Left kidney (tissue), 2 donors: ENCODE data around the gene DMPK. TPM values are rescaled to one million over a fixed set of nuclear protein-coding genes. Genes with fewer than 3 reads are reported as not detected.
A peak's percentile ranks its signal among the peaks of the same experiment; 100 is the strongest.
"Not testable (repeated sequence)": the region's sequence is repeated elsewhere in the genome, so short reads cannot be mapped to it uniquely, and the experiment has no call there.

Experiments
- DNase-seq: peaks from one replicate; pipeline ENCODE4 v3.0.0-alpha.2; 2013
- polyA plus RNA-seq: library from polyadenylated mRNA; unstranded; fragments of 120-200 nt; gene quantifications from one replicate; pipeline ENCODE4 v1.2.1, GENCODE V29; 2013; ENCODE audit not compliant: insufficient read length

The DMPK gene
- polyA plus RNA-seq, 1 donor, result 71.9 TPM

DNA sequence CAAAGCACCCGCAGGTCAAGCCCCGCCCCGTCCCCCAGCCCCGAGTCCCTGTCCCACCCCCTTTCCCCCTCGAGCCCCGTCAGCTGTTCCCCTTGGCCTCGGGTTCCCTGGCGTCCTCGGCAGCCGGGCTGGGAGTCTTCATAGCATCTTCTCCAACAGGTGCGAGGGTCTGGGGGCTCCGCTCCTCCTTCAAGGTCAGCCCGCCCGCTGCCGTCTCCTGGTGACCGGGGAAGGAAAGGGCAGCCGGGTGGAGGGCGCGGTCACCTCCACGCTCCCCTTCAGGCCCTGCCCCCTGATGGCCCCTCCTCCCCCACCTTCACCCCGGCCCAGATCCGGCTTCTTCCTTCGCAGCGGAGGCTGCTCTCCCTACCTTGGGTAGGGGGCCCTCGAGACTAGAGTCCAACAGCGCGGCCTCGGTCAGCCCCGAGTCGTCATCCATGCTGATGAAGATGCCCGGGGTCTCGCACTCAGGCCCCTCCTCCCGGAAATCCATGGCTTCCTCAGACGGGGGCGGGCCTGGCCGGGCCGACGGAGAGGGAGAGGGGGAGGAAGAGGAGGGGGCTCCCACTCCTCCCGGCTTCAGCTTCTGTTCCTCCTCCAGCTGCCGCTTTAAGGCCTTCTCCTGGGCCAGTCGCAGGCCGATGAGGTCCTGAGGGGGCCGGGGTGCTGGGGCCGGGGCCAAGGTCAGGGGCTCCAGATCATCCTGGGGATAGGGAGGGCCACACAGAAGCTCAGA, 33.4 kb upstream of the DMPK start:
- peak; percentile 78 for DNase-seq

DNA sequence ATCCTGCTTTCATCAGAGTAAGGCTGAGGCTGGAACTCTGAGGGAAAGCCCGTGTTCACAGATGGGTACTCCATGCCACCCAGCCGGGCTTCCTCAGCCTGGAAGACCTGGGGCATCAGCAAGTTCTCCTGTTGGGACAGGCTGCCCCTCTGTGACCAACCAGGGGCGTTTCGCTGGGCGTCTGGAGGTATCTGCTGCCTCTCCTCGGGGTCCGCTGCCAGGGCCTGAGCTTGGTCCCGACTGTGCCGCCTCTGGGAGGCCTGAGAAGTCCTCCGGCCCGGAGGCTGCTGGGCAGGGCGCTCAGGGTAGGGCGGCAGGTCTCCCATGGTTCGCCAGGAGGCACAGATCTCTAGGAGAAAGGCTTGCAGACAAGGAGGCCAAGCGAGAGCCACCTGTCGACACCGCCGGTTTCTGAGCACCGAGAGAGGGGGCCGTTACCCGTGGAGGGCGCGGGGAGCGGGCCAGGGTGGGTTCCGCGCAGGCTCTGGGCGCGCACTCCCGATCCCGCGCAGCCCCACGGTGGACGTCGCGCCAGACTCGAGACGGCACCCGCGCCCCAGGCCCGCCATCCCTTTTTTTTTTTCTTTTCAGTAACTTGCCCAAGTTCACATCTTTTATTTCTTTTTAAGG, 32.7 kb upstream of the DMPK start, which contains the start of gene RSPH6A:
RSPH6A (minus strand) TSS at position 458 of the 630 bp plus-strand sequence; CDS start at position 326, 132 bp downstream.
- no peak for DNase-seq

DNA sequence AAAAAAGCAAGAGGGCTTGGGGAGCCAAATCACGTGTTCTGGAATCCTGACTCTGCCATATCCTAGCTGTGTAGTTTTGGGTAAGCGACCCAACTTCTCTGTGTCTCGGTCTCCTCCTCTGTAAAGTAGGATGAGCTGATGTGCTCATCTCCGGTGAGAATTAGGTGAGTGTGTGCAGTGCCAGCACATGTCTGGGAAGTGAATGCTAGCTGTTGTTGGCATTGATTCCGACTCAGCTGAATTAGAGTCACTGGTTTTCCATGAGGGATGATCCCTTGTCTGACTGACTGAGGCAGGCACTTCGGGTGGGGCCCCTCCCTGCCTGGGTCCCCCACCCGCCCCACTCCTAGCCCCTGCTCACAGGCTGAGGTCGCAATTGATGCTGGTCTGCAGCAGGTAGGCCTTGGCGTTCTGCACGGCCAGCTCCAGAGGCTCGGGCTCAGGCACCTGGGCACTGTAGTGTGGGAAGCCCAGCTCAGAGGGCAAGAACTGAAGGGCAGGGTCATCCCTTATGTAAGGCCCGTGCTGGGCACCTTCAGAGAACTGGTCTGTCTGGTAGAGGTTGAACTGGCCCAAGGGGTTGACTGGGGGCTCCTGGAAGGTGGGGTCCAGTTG, 32.0 kb upstream of the DMPK start:
- DNase-seq, result no peak

DNA sequence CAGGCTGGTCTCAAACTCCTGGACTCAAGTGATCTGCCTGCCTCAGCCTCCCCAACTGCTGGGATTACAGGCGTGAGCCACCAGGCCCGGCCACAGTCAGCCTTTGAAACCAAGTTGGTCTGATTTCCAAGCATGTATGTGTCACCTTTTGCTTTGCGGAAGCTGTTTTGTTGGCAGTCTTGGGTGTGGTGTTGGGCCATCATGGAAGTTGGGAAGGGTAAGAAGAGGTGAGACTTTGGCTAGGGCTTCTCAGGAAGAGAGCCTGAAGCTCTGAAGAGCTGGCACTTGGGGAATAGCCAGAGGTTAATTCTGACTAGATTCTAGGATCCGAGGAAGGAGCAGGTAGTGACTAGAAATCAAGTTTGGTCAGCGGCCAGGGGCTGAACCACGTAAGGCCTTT, 30.0 kb upstream of the DMPK start:
- no peak for DNase-seq

DNA sequence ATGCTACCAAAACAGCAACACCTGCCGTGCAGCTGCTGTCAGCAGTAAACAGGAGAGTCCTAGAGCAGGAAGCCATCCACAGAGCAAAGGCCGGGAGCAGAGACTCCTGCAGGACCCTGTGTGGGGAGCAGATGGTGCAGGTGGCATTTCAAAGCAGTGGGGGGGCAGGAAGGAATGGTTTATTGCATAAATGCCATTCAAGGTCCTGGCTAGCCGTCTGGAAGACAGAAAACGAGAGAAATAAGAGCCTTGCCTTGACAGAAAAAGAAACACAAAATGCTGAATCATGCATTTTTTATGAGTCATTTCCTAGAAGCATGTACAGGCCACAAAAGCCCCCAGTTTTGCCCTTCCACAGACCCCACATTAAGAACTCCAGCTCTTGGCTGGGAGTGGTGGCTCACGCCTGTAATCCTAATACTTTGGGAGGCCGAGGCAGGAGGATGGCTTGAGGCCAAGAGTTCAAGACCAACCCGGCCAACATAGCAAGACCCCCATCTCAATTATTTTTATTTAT, 27.4 kb upstream of the DMPK start:
- no peak for DNase-seq

DNA sequence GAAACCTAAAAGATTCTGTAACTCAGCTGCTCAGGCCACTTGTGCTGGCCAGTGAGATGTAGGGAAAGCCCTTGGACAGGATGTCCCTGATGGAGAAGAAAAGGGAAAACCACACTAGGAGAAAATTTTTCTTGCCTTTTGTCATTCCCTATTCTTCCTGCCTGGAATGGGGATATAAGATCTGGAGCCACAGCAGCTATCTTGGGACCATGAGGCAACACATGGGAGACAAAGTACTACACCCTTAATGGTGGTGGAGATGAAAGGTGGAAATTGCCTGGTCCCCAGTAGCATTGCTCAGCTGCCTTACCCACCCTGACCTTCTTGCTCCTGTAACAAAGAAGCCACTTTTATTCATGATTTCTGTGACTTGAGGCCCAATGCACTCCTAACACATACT, 23.4 kb upstream of the DMPK start:
- DNase-seq, result no peak

DNA sequence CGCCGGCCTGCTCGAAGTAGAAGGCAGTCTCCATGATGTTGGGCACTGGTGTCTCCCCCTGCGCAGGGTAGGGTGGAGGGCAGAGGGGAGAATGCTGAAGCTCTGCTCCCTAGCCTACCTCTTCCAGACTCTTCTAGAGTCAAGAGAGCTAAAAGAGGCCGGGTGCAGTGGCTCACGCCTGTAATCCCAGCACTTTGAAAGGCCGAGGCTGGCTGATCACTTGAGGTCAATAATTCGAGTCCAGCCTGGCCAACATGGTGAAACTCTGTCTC, 22.6 kb upstream of the DMPK start:
- no peak for DNase-seq

DNA sequence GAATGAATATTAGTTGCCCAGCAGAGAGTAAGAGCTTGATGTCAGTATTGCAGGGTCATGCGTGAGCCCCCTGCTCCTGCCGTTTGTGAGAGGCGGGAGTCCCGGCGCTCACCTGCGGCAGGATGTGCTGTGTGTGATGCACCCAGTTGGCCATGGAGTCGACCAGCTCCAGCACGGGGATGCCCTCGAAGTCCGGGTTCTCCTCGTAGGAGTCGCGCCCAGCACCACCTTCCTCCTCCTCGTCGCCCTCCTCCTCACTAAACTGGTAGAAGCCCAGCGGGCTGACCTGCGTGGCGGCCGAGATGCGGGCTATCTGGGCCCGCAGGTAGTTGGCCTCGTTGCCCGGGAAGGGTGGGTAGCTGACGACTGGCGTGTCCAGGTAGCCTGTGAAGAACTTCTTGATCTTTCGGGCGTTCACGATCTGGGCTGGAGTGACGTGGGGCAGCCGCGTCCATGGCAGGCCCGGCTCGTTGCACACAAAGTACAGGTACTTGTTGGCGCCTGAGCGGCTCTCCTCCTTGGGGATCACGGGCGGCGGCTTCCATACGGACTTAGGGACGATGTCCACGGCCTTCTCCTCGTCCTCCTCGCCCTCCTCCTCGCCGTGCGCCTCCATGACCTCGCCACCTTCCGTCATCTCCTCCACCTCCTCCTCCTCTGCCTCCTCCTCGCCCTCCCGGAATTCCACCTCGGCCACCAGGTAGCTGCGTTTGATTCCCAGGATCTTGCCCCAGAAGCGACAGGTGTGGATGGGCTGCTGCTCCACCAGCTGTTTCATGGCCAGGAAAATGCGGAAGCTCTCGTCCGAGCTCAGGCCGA, 22.1 kb upstream of the DMPK start:
- DNase-seq, result no peak

DNA sequence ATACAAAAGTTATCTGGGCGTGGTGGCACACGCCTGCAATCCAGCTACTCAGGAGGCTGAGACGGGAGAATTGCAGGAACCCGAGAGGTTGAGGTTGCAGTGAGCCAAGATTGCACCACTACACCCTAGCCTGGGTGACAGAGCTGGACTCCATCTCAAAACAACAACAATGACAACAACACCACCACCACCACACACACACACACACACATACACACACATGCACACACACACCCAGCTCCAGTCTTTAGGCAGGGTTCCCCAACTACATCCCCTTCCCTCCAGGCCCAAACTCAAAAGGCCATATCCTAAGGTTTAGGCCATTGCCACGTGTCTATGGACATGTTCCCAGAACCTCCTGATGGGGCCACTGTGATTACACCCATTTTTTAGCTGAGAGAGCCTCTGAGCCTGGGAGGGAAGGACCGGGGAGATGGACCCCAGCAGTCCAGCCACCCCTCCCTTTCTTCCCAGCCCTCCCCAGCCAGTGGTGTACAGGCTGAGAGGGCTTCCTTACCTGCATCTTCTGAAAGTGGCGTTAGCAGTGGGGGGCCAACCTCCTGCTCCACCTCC, 19.4 kb upstream of the DMPK start:
- DNase-seq, result no peak

DNA sequence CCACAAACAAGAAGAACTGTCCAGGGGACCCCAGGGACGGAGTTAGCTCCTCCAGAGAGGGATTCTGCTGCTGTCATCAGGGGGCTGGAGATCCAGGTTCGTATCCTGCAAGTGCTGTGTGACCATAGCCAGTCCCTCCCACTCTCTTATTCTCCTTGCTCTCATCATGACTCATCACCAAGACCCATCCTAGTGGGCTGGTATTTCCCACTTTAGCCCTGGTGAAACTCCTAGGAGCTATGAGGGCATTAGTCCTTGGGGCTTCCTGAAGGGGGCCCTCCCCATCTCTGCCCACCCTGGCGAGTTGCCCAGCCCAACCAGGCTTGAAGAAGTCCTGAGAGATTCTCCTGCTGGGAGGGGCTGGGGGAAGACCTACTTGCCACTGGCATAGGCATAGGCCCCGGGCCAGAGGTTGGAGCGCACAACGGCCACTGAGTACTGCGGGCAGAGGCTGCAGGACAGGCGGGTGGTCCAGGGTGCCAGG, 17.8 kb upstream of the DMPK start:
- no peak for DNase-seq

DNA sequence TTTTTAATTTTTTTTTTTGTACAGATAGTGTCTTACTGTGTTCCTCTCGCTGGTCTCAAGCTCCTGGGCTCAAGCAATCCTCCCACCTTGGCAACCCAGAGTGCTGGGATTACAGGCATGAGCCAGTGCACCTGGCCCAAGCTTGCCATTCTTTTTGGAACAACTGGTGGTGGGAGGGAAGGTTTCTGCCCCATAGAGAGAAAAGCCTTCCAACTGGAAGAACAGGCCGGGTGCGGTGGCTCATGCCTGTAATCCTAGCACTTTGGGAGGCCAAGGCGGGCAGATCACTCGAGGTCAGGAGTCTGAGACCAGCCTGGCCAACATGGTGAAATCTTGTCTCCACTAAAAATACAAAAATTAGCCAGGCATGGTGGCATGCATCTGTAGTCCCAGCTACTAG, 17.3 kb upstream of the DMPK start:
- not testable (repeated sequence) for DNase-seq

DNA sequence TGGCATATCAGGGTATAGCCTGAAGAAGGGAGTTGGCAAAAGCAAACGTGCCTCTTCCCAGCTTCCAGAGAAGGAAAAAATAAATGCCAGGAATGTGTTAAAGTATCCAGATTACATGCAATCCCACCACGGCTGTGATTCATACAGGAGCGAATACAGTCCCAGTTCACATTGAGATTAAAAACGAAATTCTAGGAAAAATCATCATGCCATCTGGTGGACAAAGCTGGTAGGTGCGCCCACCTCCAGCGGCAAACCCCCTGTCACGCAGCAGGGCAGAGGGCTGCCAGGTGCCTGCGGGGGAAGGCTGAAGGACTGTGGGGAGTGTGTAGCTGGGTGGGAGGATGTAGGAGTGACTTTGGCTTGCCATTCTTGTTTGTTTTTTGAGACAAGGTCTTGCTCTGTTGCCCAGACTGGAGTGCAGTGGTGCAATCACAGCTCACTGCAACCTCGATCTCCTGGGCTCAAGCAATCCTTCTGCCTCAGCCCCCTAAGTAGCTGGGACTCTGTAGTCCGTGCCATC, 16.8 kb upstream of the DMPK start:
- DNase-seq, result peak; percentile 77

DNA sequence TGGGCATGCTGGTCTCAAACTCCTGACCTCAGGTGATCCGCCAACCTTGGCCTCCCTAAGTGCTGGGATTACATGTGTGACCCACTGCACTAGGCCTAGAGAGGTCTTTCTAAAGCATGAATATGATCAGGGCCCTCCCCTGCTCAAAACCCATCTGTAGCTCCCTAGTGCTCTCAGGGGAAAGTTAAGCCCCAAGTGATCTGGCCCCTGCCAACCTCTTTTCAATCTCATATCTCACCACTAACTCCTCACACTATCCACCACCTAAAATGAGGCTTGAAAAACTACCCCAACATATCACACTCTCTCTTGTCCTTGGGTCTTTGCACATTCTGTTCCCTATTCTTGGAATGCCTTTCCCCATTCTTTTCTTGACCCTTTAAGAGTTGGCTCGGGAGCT, 12.3 kb upstream of the DMPK start:
- no peak for DNase-seq

DNA sequence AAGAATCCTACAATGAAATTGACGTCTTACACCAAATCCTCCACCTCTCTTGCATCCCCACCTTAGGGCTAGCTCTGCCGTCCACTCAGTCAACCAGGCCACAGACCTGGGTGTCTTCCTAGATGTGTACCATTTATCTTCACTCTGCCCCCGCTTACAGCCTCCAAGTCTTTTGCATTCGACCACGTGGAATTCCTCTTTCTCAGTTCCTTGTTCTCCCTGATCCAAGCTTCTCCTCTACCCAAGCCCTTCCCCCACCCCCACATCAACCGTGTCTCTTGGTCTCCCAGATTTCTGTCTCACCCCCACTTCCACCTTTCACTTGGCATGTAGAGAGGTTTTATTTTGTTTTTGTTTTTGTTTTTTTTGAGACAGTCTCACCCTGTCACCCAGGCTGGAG, 11.6 kb upstream of the DMPK start:
- DNase-seq, result no peak

DNA sequence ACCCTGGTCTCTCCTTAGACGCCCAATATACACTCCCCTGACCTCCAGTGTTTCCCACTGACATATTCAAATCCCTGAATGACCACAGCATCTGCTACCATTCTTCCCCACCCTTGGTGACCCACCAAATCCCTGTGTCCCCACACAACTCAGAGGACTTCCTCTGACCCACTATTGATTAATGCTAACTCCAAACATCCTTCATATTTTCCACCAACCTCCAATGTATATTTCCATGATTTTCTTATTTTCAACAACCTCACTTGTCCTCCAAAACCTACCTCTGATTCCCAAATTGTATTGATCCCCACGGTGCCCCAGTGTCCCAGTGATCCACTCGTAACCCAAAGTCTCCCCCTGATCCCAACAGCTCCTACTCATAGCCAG, 10.9 kb upstream of the DMPK start:
- no peak for DNase-seq

DNA sequence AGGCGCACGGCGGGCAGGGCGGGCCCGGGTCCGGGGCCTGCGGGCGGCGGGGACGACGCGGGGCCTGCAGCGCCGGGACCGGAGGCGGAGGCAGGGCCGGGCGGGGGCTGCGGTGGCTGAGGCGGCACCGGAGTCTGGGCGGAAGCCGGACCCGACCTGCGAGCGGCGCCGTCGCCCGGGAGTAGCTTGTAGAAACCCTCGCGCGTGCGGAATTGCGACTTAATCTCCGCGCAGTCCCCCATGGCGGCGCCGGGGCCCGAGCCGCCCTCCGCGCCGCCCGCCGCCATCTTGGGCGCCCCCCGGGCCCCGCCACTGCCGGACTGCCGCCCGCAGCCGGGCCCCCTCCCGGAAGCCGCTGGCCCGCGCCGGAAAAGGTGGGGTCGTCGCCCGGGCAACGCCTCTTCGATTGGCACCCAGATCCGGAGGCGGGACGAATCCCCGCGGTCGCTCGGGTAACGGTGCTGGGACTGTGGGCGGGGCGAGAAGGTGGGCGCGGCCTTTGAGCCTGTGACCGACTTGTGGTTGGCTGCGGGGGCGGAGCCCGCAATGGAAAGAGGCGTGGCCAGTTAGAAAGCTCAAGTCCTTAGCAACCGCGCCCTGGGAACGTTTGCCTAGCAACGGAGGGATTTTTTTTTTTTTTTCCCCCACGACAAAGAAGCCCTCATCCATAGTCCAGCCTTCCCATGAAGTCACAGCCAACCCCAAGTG, 10.3 kb upstream of the DMPK start, which contains the start of gene DMWD:
DMWD (minus strand) TSS at position 376 of the 708 bp plus-strand sequence; CDS start at position 287, 89 bp downstream.
- DNase-seq, result peak; percentile 99

DNA sequence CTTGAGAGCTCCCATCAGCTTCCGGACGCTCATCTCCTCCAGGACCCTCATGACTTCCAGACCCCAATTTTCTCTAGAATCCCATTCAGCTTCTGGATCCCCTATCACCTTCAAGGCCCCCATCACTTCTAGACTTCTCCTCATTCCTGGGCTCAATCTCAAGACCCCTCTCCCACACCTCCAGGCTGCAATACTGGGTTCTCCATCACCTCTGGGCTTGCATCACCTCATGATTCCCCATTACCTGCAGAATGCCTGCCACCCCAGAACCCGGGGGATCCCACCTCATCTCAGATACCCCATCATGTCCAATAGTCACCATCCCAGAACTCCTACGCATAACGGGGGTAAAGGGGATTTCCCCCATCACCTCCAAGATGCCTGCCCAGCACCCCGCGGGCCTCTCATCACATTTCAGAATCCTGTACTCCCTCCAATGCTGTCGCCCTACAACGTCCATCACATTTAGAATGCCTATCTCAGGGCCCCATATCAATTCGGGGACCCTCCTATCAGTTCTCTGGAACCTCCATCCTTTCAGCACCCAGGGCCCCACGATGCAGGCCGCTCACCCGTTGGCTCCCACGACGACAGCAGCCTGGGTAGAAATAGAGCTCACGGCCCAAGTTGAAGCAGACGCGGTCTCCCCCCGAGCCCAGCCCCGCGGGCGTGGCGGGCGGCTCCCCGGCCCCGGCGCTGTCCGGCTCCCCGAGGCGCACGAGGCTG, 9.6 kb upstream of the DMPK start:
- no peak for DNase-seq

DNA sequence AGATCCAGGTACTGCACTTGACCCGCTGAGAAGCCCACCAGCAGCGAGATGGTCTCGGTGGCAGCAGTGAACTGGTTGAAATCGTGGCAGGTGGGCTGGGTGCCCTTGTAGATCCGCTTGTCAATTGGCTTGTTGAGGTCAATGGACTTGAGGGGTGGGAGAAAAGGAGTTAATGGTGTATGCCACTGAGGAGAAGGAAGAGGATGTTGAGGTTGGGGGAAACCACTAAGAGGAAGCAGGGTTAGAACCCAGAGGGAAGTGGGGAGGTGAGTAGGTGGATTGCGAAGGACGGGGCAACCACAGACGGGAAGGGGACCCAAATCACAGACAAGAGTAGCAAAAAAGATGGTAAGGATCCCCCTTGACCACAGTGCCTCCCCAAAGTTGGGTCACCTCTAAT, 8.7 kb upstream of the DMPK start:
- DNase-seq, result no peak

DNA sequence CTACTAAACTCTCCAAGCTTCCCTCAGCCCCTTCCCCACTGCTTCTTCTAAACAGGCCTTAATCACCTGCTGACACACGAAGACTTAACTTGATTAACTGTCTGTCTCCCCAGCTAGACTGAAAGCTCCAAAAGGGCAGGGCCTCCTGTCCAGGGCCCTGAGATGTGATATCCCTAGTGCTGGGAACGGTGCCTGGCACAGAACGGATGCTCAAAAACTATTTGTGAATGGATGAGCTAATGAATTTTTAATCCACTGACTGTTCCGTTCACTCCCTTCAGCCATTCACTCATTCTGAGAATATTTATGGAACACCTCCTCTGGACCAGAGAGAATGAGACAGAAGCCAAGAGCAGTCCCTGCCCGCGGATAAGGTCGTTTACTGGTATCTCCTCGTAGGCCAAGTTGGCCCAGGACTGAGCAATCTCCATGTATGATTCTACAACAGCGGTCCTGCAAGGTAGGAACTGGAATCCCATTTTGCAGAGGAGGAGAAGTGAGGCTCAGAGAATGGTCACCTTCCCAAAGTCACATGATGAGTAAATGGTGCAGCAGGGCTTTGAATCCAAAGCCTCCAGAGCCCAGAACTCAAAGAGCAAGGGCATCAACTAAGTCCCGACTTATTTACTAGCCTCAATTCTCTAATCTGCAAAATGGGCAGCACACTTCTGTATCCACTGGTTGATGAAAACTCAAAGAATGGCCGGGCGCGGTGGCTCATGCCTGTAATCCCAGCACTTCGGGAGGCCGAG, 6.9 kb upstream of the DMPK start:
- no peak for DNase-seq

DNA sequence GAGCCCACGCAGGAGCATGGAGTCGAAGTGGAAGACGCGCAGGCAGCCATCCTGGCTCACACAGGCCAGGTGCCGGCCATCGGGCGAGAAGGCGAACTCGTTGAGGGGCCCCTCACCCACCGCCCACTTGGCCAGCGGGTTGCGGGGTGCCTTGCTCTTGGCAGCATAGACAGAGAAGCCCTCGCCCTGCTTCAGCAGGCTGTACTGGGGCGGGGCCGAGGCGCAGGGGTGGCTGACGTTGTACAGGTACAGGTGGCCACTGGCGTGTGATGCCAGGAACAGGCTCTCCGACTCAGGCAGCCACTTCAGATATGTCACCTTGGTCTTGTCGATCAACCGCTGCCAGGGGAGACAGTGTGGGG, 4.2 kb upstream of the DMPK start:
- DNase-seq, result no peak
